CD4-positive, alpha-beta T cell treated with Interleukin-4 for 1 hour (primary cell): ENCODE results near the gene PLD2.
"Not testable (repeated sequence)": the region's sequence is repeated elsewhere in the genome, so short reads cannot be mapped to it uniquely, and the experiment has no call there.

Experiments
- DNase-seq, 2 donors: peaks; one replicate each; pipeline ENCODE4 v3.0.0-alpha.2; 2020 to 2022

PLD2 gene

GRCh38 chr17:4789951-4790704, 16.8 kb upstream of the PLD2 start:
- DNase-seq = peak; percentile 81 to 84

GRCh38 chr17:4790705-4791088, 16.3 kb upstream of the PLD2 start:
- no peak for DNase-seq

- no peak for DNase-seq
Measured at GRCh38 chr17:4795168-4795567, 11.8 kb upstream of the PLD2 start.

GRCh38 chr17:4796552-4796920, 10.4 kb upstream of the PLD2 start:
- no peak for DNase-seq

- DNase-seq = no peak
Measured at GRCh38 chr17:4800462-4801196, 6.3 kb upstream of the PLD2 start.

GRCh38 chr17:4802228-4802627, 4.7 kb upstream of the PLD2 start, which contains the start of gene C17orf114:
Gene C17orf114, minus strand, starts transcription at chr17:4802328.
- no peak for DNase-seq

- no peak for DNase-seq
Measured at GRCh38 chr17:4806456-4806776, 536 bp upstream of the PLD2 start.

- DNase-seq = no peak
Measured at GRCh38 chr17:4807605-4808377, 839 bp downstream of the PLD2 start.

GRCh38 chr17:4808378-4808767, 1.4 kb downstream of the PLD2 start:
- no peak for DNase-seq

GRCh38 chr17:4810696-4811290, 3.8 kb downstream of the PLD2 start:
- no peak for DNase-seq

GRCh38 chr17:4811471-4811870, 4.5 kb downstream of the PLD2 start:
- no peak for DNase-seq

- no peak for DNase-seq
Measured at GRCh38 chr17:4812690-4813089, 5.7 kb downstream of the PLD2 start.

GRCh38 chr17:4815043-4815675, 8.2 kb downstream of the PLD2 start:
- no peak for DNase-seq

GRCh38 chr17:4816826-4817225, 9.9 kb downstream of the PLD2 start:
- DNase-seq = no peak

GRCh38 chr17:4818276-4818675, 11.3 kb downstream of the PLD2 start:
- DNase-seq = no peak

- no peak for DNase-seq
Measured at GRCh38 chr17:4822835-4823234, 15.9 kb downstream of the PLD2 start.

- no peak for DNase-seq
Measured at GRCh38 chr17:4823373-4824089, 16.6 kb downstream of the PLD2 start.

GRCh38 chr17:4827399-4827798, 20.4 kb downstream of the PLD2 start:
- no peak for DNase-seq

- not testable (repeated sequence) for DNase-seq
Measured at GRCh38 chr17:4832829-4833177, 25.9 kb downstream of the PLD2 start.

- peak; percentile 94 for DNase-seq
Measured at GRCh38 chr17:4833178-4833940, 26.4 kb downstream of the PLD2 start, which contains the start of gene MINK1. Gene MINK1, plus strand, starts transcription at chr17:4833340. Its CDS starts 244 bp downstream, at chr17:4833584.

- DNase-seq = no peak
Measured at GRCh38 chr17:4833941-4834680, 27.2 kb downstream of the PLD2 start.
